ENCODE results near the gene CTRB1. TPM values are rescaled to one million over a fixed set of nuclear protein-coding genes. Genes with fewer than 3 reads are reported as not detected.

The CTRB1 gene
- total and polyA plus RNA-seq, 4 donors: 0.24 TPM; not detected in 3

- Histone ChIP-seq H3K27ac (ENCODE audit: low read depth, low read length) (no peak overlapping the region), H3K4me1 (ENCODE audit: control insufficient read depth, insufficient read depth, low read length) (peaks cover 23% of the 10 kb centered on the region), H3K4me3 (ENCODE audit: low read depth, low read length) (no peak overlapping the region), H3K36me3 (ENCODE audit: control insufficient read depth, insufficient read depth, low read length) (peaks cover 80% of the 10 kb centered on the region), H3K9me3 (ENCODE audit: control insufficient read depth, insufficient read depth, low read length) (no peaks in the 10 kb centered on the region), H3K27me3 (ENCODE audit: control insufficient read depth, insufficient read depth, low read length) (no peaks in the 10 kb centered on the region)
- 97% methylated on average over 6 of the region's 9 CpGs for WGBS (ENCODE audit: insufficient coverage)
- no peak for DNase-seq (ENCODE audit: low read depth in 4 of 6, low spot score in 6 of 6)
Measured at GRCh38 chr16:75230471-75231110, 11.8 kb downstream of the CTRB1 start.

GRCh38 chr16:75231570-75231969 lies 12.8 kb downstream of the CTRB1 start:
- no peak overlapping the region for H3K27ac ChIP-seq (ENCODE audit: low read depth, low read length)

GRCh38 chr16:75233611-75233938 lies 14.8 kb downstream of the CTRB1 start:
- no peak for DNase-seq (ENCODE audit: low read depth in 4 of 6, low spot score in 6 of 6)
- Histone ChIP-seq H3K36me3 (ENCODE audit: control insufficient read depth, insufficient read depth, low read length) (peaks cover 89% of the 10 kb centered on the region), H3K27ac (ENCODE audit: low read depth, low read length) (no peak overlapping the region), H3K27me3 (ENCODE audit: control insufficient read depth, insufficient read depth, low read length) (no peaks in the 10 kb centered on the region), H3K4me3 (ENCODE audit: low read depth, low read length) (no peak overlapping the region), H3K9me3 (ENCODE audit: control insufficient read depth, insufficient read depth, low read length) (no peaks in the 10 kb centered on the region), H3K4me1 (ENCODE audit: control insufficient read depth, insufficient read depth, low read length) (peaks cover 38% of the 10 kb centered on the region)
- WGBS (ENCODE audit: insufficient coverage): 66% methylated on average over 7 of the region's 7 CpGs

More at GRCh38 chr16:75231570-75231969, 12.8 kb downstream of the CTRB1 start:
- no peak for DNase-seq (ENCODE audit: low read depth in 4 of 6, low spot score in 6 of 6)
- Histone ChIP-seq H3K9me3 (ENCODE audit: control insufficient read depth, insufficient read depth, low read length) (no peaks in the 10 kb centered on the region), H3K4me1 (ENCODE audit: control insufficient read depth, insufficient read depth, low read length) (peaks cover 24% of the 10 kb centered on the region), H3K27me3 (ENCODE audit: control insufficient read depth, insufficient read depth, low read length) (no peaks in the 10 kb centered on the region), H3K36me3 (ENCODE audit: control insufficient read depth, insufficient read depth, low read length) (peaks cover 87% of the 10 kb centered on the region), H3K4me3 (ENCODE audit: low read depth, low read length) (no peak overlapping the region)
- 94% methylated on average over 3 of the region's 11 CpGs for WGBS (ENCODE audit: insufficient coverage)

- peak in 1 of 6 donors; percentile 4 for DNase-seq (ENCODE audit: low read depth in 4 of 6, low spot score in 6 of 6)
- Histone ChIP-seq H3K27me3 (ENCODE audit: control insufficient read depth, insufficient read depth, low read length) (no peaks in the 10 kb centered on the region), H3K9me3 (ENCODE audit: control insufficient read depth, insufficient read depth, low read length) (no peaks in the 10 kb centered on the region), H3K36me3 (ENCODE audit: control insufficient read depth, insufficient read depth, low read length) (peaks cover 89% of the 10 kb centered on the region), H3K4me3 (ENCODE audit: low read depth, low read length) (no peak overlapping the region), H3K27ac (ENCODE audit: low read depth, low read length) (peak overlapping the region; percentile 58), H3K4me1 (ENCODE audit: control insufficient read depth, insufficient read depth, low read length) (peaks cover 53% of the 10 kb centered on the region)
- WGBS (ENCODE audit: insufficient coverage): 79% methylated on average over 46 of the region's 48 CpGs
Measured at GRCh38 chr16:75234856-75235696, 16.3 kb downstream of the CTRB1 start.

GRCh38 chr16:75235721-75236193 lies 17.0 kb downstream of the CTRB1 start:
- Histone ChIP-seq H3K36me3 (ENCODE audit: control insufficient read depth, insufficient read depth, low read length) (peaks cover 89% of the 10 kb centered on the region), H3K4me1 (ENCODE audit: control insufficient read depth, insufficient read depth, low read length) (peaks cover 60% of the 10 kb centered on the region), H3K27me3 (ENCODE audit: control insufficient read depth, insufficient read depth, low read length) (no peaks in the 10 kb centered on the region), H3K9me3 (ENCODE audit: control insufficient read depth, insufficient read depth, low read length) (no peaks in the 10 kb centered on the region), H3K27ac (ENCODE audit: low read depth, low read length) (no peak overlapping the region), H3K4me3 (ENCODE audit: low read depth, low read length) (no peak overlapping the region)
- WGBS (ENCODE audit: insufficient coverage): 94% methylated on average over 33 of the region's 34 CpGs
- peak in 1 of 6 donors; percentile 1 for DNase-seq (ENCODE audit: low read depth in 4 of 6, low spot score in 6 of 6)

GRCh38 chr16:75236232-75236631 lies 17.4 kb downstream of the CTRB1 start:
- 90% methylated on average over 7 of the region's 7 CpGs for WGBS (ENCODE audit: insufficient coverage)
- peak in 1 of 6 donors; percentile 1 for DNase-seq (ENCODE audit: low read depth in 4 of 6, low spot score in 6 of 6)
- Histone ChIP-seq H3K27ac (ENCODE audit: low read depth, low read length) (no peak overlapping the region), H3K4me3 (ENCODE audit: low read depth, low read length) (no peak overlapping the region), H3K36me3 (ENCODE audit: control insufficient read depth, insufficient read depth, low read length) (peaks cover 90% of the 10 kb centered on the region), H3K9me3 (ENCODE audit: control insufficient read depth, insufficient read depth, low read length) (no peaks in the 10 kb centered on the region), H3K27me3 (ENCODE audit: control insufficient read depth, insufficient read depth, low read length) (no peaks in the 10 kb centered on the region), H3K4me1 (ENCODE audit: control insufficient read depth, insufficient read depth, low read length) (peaks cover 65% of the 10 kb centered on the region)

- WGBS (ENCODE audit: insufficient coverage): 92% methylated on average over 28 of the region's 28 CpGs
- H3K27me3 ChIP-seq (ENCODE audit: control insufficient read depth, insufficient read depth, low read length): no peaks in the 10 kb centered on the region
- no peak overlapping the region for H3K27ac ChIP-seq (ENCODE audit: low read depth, low read length)
- H3K36me3 ChIP-seq (ENCODE audit: control insufficient read depth, insufficient read depth, low read length): peaks cover 96% of the 10 kb centered on the region
- peaks cover 71% of the 10 kb centered on the region for H3K4me1 ChIP-seq (ENCODE audit: control insufficient read depth, insufficient read depth, low read length)
- no peak overlapping the region for H3K4me3 ChIP-seq (ENCODE audit: low read depth, low read length)
- DNase-seq (ENCODE audit: low read depth in 4 of 6, low spot score in 6 of 6): no peak
- H3K9me3 ChIP-seq (ENCODE audit: control insufficient read depth, insufficient read depth, low read length): no peaks in the 10 kb centered on the region
Measured at GRCh38 chr16:75236736-75237397, 18.1 kb downstream of the CTRB1 start.

GRCh38 chr16:75237398-75238131 lies 18.8 kb downstream of the CTRB1 start:
- DNase-seq (ENCODE audit: low read depth in 4 of 6, low spot score in 6 of 6): no peak
- Histone ChIP-seq H3K27me3 (ENCODE audit: control insufficient read depth, insufficient read depth, low read length) (no peaks in the 10 kb centered on the region), H3K4me3 (ENCODE audit: low read depth, low read length) (no peak overlapping the region), H3K27ac (ENCODE audit: low read depth, low read length) (peak overlapping the region; percentile 87), H3K4me1 (ENCODE audit: control insufficient read depth, insufficient read depth, low read length) (peaks cover 77% of the 10 kb centered on the region), H3K9me3 (ENCODE audit: control insufficient read depth, insufficient read depth, low read length) (no peaks in the 10 kb centered on the region), H3K36me3 (ENCODE audit: control insufficient read depth, insufficient read depth, low read length) (peaks cover 98% of the 10 kb centered on the region)
- 82% methylated on average over 11 of the region's 18 CpGs for WGBS (ENCODE audit: insufficient coverage)
